H1 (cell line): Measurements from ENCODE around the gene PCYT1B.
A peak's percentile ranks its signal among the peaks of the same experiment; 100 is the strongest.

Source experiments
- CTCF ChIP-seq, 3 experiments: IDR thresholded peaks; 1 replicate in 2 of 3; 2 replicates in 1 of 3; pipeline versions ENCODE4 v1.5.1 to v1.6.1; 2011; ENCODE audit warnings: low read length in 3 of 3, mild to moderate bottlenecking in 3 of 3, inconsistent platforms in 2 of 3, low read depth in 1 of 3, moderate library complexity in 1 of 3; ENCODE audit not compliant: insufficient read depth in 1 of 3; ENCODE audit errors: control extremely low read depth in 1 of 3
- JUND ChIP-seq: IDR thresholded peaks from 2 replicates; pipeline ENCODE4 v1.6.1; 2011; ENCODE audit warnings: mild to moderate bottlenecking, improper control_type of control experiment, low read length
- MAX ChIP-seq: IDR thresholded peaks from 2 replicates; pipeline ENCODE4 v1.6.1; 2012; ENCODE audit warnings: inconsistent platforms
- POLR2A ChIP-seq, 2 experiments: IDR thresholded peaks; 1 replicate in 1 of 2; 2 replicates in 1 of 2; pipeline ENCODE4 v1.6.1; 2011; ENCODE audit warnings: low read depth in 2 of 2, low read length in 2 of 2, mild to moderate bottlenecking in 2 of 2; ENCODE audit errors: control extremely low read depth in 1 of 2
- SP2 ChIP-seq: IDR thresholded peaks from 2 replicates; pipeline ENCODE4 v1.6.1; 2012; ENCODE audit warnings: mild to moderate bottlenecking, low read length, inconsistent platforms
- USF2 ChIP-seq: IDR thresholded peaks from 2 replicates; pipeline ENCODE4 v1.6.1; 2011; ENCODE audit warnings: low read length, improper control_type of control experiment
- ZNF274 ChIP-seq: IDR thresholded peaks from 2 replicates; pipeline ENCODE4 v1.7.0; 2012; ENCODE audit warnings: low read length, borderline replicate concordance; ENCODE audit errors: extremely low read depth

GRCh38 chrX:24515447-24515846 lies 131.7 kb downstream of the PCYT1B start:
- no peak for TF ChIP-seq POLR2A (IDR thresholded peaks at IDR 0.05; ENCODE audit: control extremely low read depth in 1 of 2, low read depth in 2 of 2, low read length in 2 of 2)
- peak in 2 of 3 experiments; percentile 27 to 49; a peak in 2 of 4 replicates for TF ChIP-seq CTCF (IDR thresholded peaks at IDR 0.05; ENCODE audit: control extremely low read depth in 1 of 3, insufficient read depth in 1 of 3, low read depth in 1 of 3, low read length in 3 of 3)
- TF ChIP-seq ZNF274, result no peak
- TF ChIP-seq JUND, result no peak
- TF ChIP-seq MAX, result no peak
- no peak for TF ChIP-seq USF2
- no peak for TF ChIP-seq SP2
